Ovary (tissue), 9 donors: ENCODE results near the gene FAM120B. TPM values are rescaled to one million over a fixed set of nuclear protein-coding genes. Genes with fewer than 3 reads are reported as not detected.

Experiments used
- DNase-seq, 5 donors: peaks; one replicate each; pipeline ENCODE4 v3.0.0-alpha.2; 2019 to 2020
- H3K27ac ChIP-seq, 2 donors: fragments of 200-600 bp; one replicate each; pipeline versions ENCODE4 v1.5.1 to v1.8.0; 2019 to 2022
- H3K27me3 ChIP-seq: fragments of 200-600 bp; one replicate; pipeline ENCODE4 v1.8.0; 2022
- H3K36me3 ChIP-seq: fragments of 200-600 bp; sonication (generic); one replicate; pipeline ENCODE4 v1.5.1; 2019
- H3K4me1 ChIP-seq: one replicate; pipeline ENCODE4 v1.8.1; 2013; ENCODE audit warnings: mild to moderate bottlenecking, moderate library complexity; ENCODE audit not compliant: insufficient read depth
- H3K4me3 ChIP-seq: fragments of 200-600 bp; sonication (generic); one replicate; pipeline ENCODE4 v1.5.1; 2017
- H3K9me3 ChIP-seq, 2 donors: fragments of 200-600 bp in 1 of 2; sonication (generic) in 1 of 2; one replicate each; pipeline versions ENCODE4 v1.5.1 to v1.8.1; 2013 to 2019; ENCODE audit warnings: mild to moderate bottlenecking in 1 of 2, moderate library complexity in 1 of 2
- CTCF ChIP-seq, 3 donors: fragments of 450-650 bp in 2 of 3; fragments of 200-600 bp in 1 of 3; IDR thresholded peaks; one replicate each; pipeline versions ENCODE4 v1.5.1 to v1.8.0; 2016 to 2022; ENCODE audit warnings: antibody characterized with exemption in 3 of 3, mild to moderate bottlenecking in 1 of 3
- EP300 ChIP-seq: sonication (generic); formaldehyde crosslinking; IDR thresholded peaks from one replicate; pipeline ENCODE4 v1.6.1; 2017; ENCODE audit warnings: antibody characterized with exemption
- POLR2A ChIP-seq: fragments of 450-650 bp; IDR thresholded peaks from one replicate; pipeline ENCODE4 v1.6.1; 2017; ENCODE audit warnings: antibody characterized with exemption, mild to moderate bottlenecking, moderate library complexity
- WGBS, 3 donors: extraction: QIAGEN DNeasy Blood & Tissue Kit in 1 of 3; methylation state at CpG; one replicate each; pipeline versions ENCODE4 v1.1.5 to v1.1.7; 2013 to 2017; 5-methylcytosine and 5-hydroxymethylcytosine counted together
- intact Hi-C, 4 donors: fragments of 100-400 bp; cut with DNase I; formaldehyde crosslinking; loops; one replicate each; pipeline versions ENCODE4 v1.11.0 to v1.15.1; 2022 to 2023
- polyA plus RNA-seq, 2 donors: library from polyadenylated mRNA; stranded (reverse); fragments of 200-250 nt in 1 of 2; fragments of 350-450 nt in 1 of 2; fragmentation: Illumina TruSeq in 1 of 2; extraction: RNeasy Lipid Tissue Mini Kit (QIAGEN cat#74804) in 1 of 2; gene quantifications; one replicate each; pipeline ENCODE4 v1.2.3, GENCODE V29; 2013 to 2014
- total RNA-seq, 7 donors: library from RNA; depleted of rRNA in 2 of 7; stranded (reverse); fragments of >200 nt in 2 of 7; fragmentation: NEBNext Ultra II Directional in 3 of 7; extraction: Animal tissue kit (Norgen Biotek cat#: 25700) in 3 of 7; gene quantifications; one replicate each; pipeline versions ENCODE4 v1.1.0 to v1.2.4, GENCODE V29; 2016 to 2023
- donor health status: DM: no; HTN: no; CAD: no; lungs with moderate emphysema.
- donor health status: DM: no; HTN: no; CAD: no.
- donor health status: Bipolar disorder and iron deficiency.
- donor health status: DM: yes; HTN: yes; CAD: no.
- donor health status: DM: no; HTN: no; CAD: no.
- donor health status: DM: yes; HTN: yes; CAD: no.

The FAM120B gene
- total and polyA plus RNA-seq, 9 donors, result 10.6 to 39.3 (median 28.4) TPM

- TF ChIP-seq POLR2A (no peak), EP300 (no peak), CTCF (IDR thresholded peaks at IDR 0.05) (no peak)
- H3K9me3 ChIP-seq, result no peaks in the 10 kb centered on the region
- intact Hi-C loops, result no loop called here
- H3K27me3 ChIP-seq, result no peaks in the 10 kb centered on the region
- H3K27ac ChIP-seq, result no peak overlapping the region
- H3K4me3 ChIP-seq, result no peak overlapping the region
- DNase-seq, result no peak
- H3K4me1 ChIP-seq, result no peaks in the 10 kb centered on the region
- H3K36me3 ChIP-seq, result no peaks in the 10 kb centered on the region
- 88 to 94% (median 93%) methylated on average over 5 of the region's 5 CpGs for WGBS, 3 donors
These were observed 51.3 kb downstream of the FAM120B start for GRCh38 chr6:170357812-170358211.

GRCh38 chr6:170358496-170358895 lies 51.9 kb downstream of the FAM120B start:
- Histone ChIP-seq H3K4me3 (no peak overlapping the region), H3K27ac (no peak overlapping the region), H3K27me3 (no peaks in the 10 kb centered on the region), H3K9me3 (no peaks in the 10 kb centered on the region), H3K4me1 (no peaks in the 10 kb centered on the region), H3K36me3 (no peaks in the 10 kb centered on the region)
- no peak for TF ChIP-seq CTCF (IDR thresholded peaks at IDR 0.05)
- intact Hi-C loops, result no loop called here
- DNase-seq, result no peak
- WGBS, 3 donors, result 83 to 92% (median 87%) methylated on average over 6 of the region's 6 CpGs

DNA sequence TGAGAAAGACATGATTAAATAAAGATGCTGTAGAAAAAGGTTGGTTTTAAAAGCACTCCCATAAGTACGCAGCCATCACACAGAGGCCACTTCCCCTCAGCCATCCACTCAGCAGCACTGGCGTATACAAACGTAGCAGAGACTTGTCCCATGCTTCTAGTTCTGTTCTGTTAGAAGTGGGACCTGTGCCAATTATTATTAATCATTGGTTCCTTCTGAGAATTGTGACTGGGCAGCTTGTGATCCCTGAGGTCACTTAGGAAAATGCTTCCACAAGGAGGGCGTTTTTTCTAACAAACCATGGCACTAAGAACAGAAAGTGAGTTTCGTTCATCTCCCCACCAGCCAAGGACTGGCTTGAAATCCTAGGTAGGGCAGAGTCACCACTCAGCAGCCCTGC lies 53.9 kb downstream of the FAM120B start:
- no peak overlapping the region for H3K4me3 ChIP-seq
- no peak overlapping the region for H3K27ac ChIP-seq
- H3K9me3 ChIP-seq, result no peaks in the 10 kb centered on the region
- H3K4me1 ChIP-seq, result peaks cover 1% of the 10 kb centered on the region
- 74 to 85% (median 81%) methylated on average over 5 of the region's 5 CpGs for WGBS, 3 donors
- no peak for TF ChIP-seq CTCF (IDR thresholded peaks at IDR 0.05)
- no peaks in the 10 kb centered on the region for H3K27me3 ChIP-seq
- intact Hi-C loops, result no loop called here
- no peaks in the 10 kb centered on the region for H3K36me3 ChIP-seq
- DNase-seq, result no peak

GRCh38 chr6:170361335-170361734 lies 54.8 kb downstream of the FAM120B start:
- peaks cover 2% of the 10 kb centered on the region for H3K4me1 ChIP-seq
- no peaks in the 10 kb centered on the region for H3K36me3 ChIP-seq
- WGBS, 3 donors, result 92 to 96% (median 93%) methylated on average over 3 of the region's 3 CpGs
- H3K4me3 ChIP-seq, result no peak overlapping the region
- intact Hi-C loops, result no loop called here
- DNase-seq, result no peak
- no peak overlapping the region for H3K27ac ChIP-seq
- TF ChIP-seq POLR2A (no peak), CTCF (IDR thresholded peaks at IDR 0.05) (no peak), EP300 (no peak)
- no peaks in the 10 kb centered on the region for H3K9me3 ChIP-seq
- no peaks in the 10 kb centered on the region for H3K27me3 ChIP-seq

- Histone ChIP-seq H3K9me3 (no peaks in the 10 kb centered on the region), H3K4me3 (no peak overlapping the region), H3K4me1 (peaks cover 6% of the 10 kb centered on the region), H3K27me3 (no peaks in the 10 kb centered on the region), H3K36me3 (no peaks in the 10 kb centered on the region), H3K27ac (no peak overlapping the region)
- 92 to 100% (median 97%) methylated on average over 1 of the region's 1 CpG for WGBS, 3 donors
- intact Hi-C loops, result no loop called here
- TF ChIP-seq CTCF (IDR thresholded peaks at IDR 0.05), result no peak
- no peak for TF ChIP-seq EP300
- no peak for TF ChIP-seq POLR2A
- DNase-seq, result no peak
These were observed 55.6 kb downstream of the FAM120B start for GRCh38 chr6:170362121-170362520.
